OCI-LY3 (cell line): ENCODE data around the gene AMDHD2.

Source experiments
- CTCF ChIP-seq: fragments of 200-600, 300-600 bp; sonication (generic); IDR thresholded peaks from 2 replicates; pipeline ENCODE4 v1.5.1; 2014; ENCODE audit warnings: antibody characterized with exemption, low read length, low read depth
- EZH2phosphoT487 ChIP-seq: fragments of 200-600 bp; shearing (Covaris generic); IDR thresholded peaks from 2 replicates; pipeline ENCODE4 v1.6.1; 2018; ENCODE audit warnings: antibody characterized with exemption, mixed run types, low read depth

GRCh38 chr16:2533912-2534311 is 13.7 kb downstream of the AMDHD2 start:
- no peak for TF ChIP-seq CTCF
- no peak for TF ChIP-seq EZH2phosphoT487
